Activated T-helper 9 cell treated with anti-CD3 and anti-CD28 coated beads, Interleukin-2, amount 50 U/mL, for 16 hours (primary cell): ENCODE measurements around the gene NLGN4Y.

Experiments
- DNase-seq: peaks from one replicate; pipeline ENCODE4 v3.0.0-alpha.2; 2020; ENCODE audit warnings: low read depth

The NLGN4Y gene

GRCh38 chrY:14644157-14644952 lies 120.0 kb downstream of the NLGN4Y start:
- DNase-seq, result no peak

DNA sequence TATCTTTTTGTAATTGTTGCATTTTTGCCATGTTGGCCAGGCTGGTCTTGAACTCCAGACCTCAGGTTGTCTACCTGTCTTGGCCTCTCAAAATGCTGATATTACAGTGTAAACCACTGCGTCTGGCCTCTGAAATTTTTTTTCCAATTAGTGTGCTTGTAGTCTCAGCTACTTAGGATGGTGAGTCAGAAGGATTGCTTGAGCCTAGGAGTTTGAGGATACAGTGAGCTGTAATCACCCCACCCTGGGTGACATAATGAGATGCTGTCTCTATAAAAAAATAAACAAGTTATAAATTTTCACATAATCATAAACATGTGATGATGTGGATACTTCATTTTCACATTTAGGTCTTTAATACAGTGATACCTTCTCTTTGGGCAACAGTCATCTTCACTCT lies 154.9 kb downstream of the NLGN4Y start:
- DNase-seq, result no peak

DNA sequence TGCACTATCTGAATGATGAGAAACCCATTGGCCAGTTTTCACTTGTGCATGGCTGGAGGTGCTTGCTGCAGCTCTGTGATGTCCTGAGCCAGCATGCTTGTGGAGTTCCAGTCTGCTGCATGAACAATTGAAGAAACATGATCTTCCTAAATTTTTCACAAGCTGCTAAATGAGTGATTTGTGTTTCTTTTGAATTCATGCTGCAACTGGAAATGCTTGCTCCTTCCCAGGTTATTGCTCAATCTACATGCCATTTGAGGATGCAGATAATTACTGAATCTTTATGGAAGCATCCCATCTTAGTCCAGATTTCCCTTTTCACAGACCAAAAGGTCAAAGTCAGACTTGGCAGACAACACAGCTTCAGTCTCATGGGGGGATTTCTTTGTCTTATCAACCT lies 170.2 kb downstream of the NLGN4Y start:
- DNase-seq, result no peak

DNA sequence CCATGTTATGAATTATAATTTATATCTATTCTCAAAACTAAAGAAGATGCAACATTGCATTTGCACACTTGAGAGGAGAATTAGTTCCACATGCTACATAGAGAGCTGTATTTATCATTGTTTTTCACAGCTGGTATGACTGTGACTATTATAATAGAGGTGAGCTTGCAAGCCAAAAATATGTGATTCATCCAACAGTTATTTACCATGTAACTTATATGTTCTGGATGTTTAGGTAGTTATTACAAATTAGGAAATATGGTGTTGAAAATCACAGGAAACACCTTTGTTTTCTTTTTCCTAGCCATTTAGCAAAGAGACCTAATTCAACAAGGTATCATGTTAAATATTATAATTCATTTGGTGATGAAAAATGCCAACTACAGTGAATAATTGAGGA lies 183.8 kb downstream of the NLGN4Y start:
- DNase-seq, result no peak

DNA sequence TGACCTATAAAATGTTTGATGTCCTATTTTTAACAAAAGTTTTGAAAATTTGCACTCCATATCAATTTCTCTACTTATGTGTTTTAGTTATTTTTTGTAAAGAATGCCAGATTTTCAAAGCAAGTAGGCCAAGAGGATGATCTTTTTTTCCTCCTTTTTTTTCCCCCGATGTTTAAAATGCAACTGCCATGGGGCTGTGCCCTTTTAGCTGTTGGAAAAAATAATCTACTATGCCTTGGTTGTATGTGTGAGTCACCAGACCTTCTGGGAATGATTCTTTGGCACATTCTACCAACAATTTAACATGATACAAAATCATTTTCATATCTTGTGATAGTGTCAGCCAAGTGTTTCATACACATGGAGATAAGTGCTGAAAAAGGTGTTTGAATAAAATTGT lies 217.3 kb downstream of the NLGN4Y start:
- no peak for DNase-seq

- DNase-seq, result no peak
Measured at GRCh38 chrY:14748329-14748728, 224.0 kb downstream of the NLGN4Y start.

- DNase-seq, result no peak
Measured at GRCh38 chrY:14755571-14755970, 231.2 kb downstream of the NLGN4Y start.

DNA sequence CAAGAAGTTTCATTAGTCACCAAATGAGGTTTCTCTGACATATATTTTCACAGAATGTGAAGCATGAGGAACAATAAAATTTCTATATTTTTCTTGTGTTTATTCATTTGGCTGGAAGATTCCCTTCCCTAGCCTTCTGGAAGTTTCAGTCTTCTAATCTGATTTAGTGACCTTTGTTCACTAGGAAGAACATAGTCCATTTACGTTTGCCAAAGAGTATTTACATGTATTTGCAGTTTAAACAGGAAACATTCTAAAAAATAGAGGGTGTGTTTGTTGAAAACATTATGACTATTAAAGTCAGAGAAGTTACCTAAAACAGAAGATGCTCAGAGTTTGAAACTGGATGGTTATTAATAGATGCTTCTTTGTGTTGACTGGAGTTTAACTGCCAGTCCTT lies 238.6 kb downstream of the NLGN4Y start:
- no peak for DNase-seq

DNA sequence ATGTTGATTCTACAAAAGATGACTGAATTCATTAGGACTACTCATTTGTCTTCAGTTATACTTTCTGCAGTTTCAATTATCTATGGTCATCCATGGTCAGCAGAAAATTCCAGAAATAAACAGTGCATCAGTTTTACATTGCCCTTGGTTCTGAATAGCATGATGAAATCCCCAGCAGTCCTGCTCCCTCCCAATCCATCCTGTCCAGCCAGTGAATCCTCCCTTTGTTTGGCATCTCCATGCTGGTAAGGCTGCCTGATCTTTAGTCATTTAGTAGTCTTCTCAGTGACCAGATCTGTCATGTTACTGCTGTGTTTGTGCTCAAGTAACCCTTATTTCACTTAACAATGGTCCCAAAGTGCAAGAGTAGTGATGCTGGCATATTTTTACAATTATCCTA lies 239.3 kb downstream of the NLGN4Y start:
- DNase-seq, result no peak

DNA sequence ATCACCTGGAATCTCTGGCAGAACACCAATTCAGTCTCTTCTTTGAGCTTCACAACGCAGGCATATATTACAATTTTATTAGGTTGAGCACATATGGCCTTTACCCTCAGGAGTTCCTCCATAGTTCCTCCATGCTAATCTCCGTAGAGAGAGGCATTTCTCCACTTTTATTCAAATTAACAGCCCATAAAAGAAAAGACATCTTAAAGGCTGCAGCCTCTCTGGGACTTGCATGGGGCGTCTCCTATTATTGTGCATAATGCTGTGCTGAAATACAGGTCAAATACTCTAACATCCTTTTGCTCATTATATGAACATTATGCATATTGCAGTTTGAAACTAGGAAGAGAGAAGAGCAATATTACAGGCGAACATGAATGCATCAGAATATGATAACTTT lies 253.9 kb downstream of the NLGN4Y start:
- DNase-seq, result no peak

GRCh38 chrY:14793104-14793503 lies 268.8 kb downstream of the NLGN4Y start:
- no peak for DNase-seq

DNA sequence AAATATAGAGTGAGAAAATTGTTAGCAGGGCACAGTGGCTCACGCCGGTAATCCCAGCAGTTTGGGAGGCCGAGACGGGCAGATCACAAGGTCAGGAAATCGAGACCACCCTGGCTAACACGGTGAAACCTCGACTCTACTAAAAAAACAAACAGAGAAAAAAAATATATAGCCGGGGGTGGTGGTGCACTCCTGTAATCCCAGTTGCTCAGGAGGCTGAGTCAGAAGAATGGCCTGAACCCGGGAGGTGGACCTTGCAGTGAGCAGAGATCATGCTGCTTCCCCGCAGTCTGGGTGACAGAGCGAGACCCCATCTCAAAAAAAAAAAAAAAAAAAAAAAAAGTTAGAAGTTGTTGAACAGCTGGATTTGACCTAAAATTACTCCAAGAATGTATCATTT lies 269.3 kb downstream of the NLGN4Y start:
- no peak for DNase-seq

DNA sequence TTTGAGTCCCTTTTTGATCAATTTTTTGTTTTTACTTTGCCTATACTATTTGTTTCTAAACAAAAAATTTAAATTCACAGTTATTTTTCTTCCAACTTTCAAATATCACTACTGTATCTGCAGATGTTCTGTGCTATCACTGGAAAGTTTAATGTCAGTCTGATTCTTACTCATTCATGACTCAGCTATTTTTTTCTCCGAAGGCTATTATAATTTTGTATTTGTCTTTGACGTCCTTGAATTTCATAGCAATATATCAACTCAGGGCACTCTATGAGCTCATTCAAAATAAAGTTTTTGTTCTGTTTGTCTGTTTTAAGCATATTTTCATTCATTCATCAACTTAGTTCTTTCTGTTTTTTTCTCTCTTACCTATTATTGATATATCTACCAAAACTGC lies 273.7 kb downstream of the NLGN4Y start:
- no peak for DNase-seq

GRCh38 chrY:14801096-14801495 lies 276.8 kb downstream of the NLGN4Y start:
- no peak for DNase-seq

GRCh38 chrY:14802125-14802524 lies 277.8 kb downstream of the NLGN4Y start:
- no peak for DNase-seq

DNA sequence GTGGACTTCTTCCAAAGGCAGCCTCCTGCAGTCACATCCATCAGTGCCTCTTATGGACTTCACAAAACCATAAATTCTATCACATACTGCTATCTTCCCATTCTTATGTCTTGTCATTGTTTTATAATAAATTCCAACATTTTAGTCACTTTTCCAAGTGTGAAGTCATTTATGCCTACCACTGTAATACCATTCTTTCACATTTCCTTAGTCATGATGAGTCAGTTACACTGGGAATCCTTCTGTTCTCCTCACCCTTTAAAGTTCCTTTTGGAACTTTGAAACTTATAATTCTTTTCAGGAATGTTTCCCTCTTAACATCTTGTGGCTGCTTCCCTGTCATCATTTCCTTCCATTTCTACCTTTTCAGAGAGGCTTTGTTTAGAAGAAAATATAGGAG lies 279.7 kb downstream of the NLGN4Y start:
- no peak for DNase-seq

GRCh38 chrY:14818452-14818851 lies 294.1 kb downstream of the NLGN4Y start:
- no peak for DNase-seq

GRCh38 chrY:14822201-14822600 lies 297.9 kb downstream of the NLGN4Y start:
- DNase-seq, result no peak

- DNase-seq, result no peak
Measured at GRCh38 chrY:14822906-14823305, 298.6 kb downstream of the NLGN4Y start.

GRCh38 chrY:14824583-14824982 lies 300.3 kb downstream of the NLGN4Y start:
- DNase-seq, result no peak

- no peak for DNase-seq
Measured at GRCh38 chrY:14825728-14826127, 301.4 kb downstream of the NLGN4Y start.

DNA sequence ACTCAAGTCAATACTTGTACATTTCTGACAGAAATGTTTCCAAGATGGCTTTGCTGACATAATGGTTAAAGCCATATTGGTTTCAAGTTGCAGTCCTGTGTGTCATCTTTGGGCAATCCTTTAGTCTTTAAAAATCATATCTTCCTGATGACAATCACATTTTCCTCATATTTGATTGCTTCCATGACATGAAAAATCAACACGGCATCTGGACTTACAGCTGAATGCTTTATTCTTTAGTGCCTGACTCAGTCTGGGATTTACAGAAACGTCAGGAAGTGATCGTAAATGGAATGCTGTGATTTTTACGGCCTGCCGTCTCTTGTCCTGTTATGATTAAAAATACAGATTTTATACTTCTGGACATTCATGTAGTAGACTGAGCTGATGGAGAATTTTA lies 304.2 kb downstream of the NLGN4Y start:
- DNase-seq, result no peak

- no peak for DNase-seq
Measured at GRCh38 chrY:14829366-14829885, 305.1 kb downstream of the NLGN4Y start.
